Right hindlimb (tissue), 1 donor: ENCODE data around the gene KLF3.
A peak's percentile ranks its signal among the peaks of the same experiment; 100 is the strongest.

Experiments
- DNase-seq: peaks from one replicate; pipeline ENCODE4 v3.0.0-alpha.2; 2018

The KLF3 gene

DNA sequence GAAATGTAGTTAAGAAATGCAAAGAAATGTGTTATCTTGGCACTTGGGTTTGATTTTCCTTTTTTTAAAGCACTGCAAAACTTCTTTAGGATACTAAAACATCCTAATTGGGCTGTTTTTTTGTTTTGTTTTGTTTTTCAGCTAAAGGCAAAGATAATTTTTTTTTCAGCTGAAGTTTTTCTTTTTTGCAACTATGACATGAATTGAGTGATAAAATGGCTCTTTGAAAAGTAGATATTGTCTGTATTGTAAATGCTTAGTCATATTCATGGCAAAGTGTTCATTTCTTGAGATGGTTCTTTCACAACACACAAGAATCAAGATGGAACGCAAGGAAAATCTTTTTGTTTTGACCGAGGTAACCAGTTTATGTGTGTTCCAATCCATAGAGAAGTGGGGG lies 35.1 kb downstream of the KLF3 start:
- DNase-seq: no peak

DNA sequence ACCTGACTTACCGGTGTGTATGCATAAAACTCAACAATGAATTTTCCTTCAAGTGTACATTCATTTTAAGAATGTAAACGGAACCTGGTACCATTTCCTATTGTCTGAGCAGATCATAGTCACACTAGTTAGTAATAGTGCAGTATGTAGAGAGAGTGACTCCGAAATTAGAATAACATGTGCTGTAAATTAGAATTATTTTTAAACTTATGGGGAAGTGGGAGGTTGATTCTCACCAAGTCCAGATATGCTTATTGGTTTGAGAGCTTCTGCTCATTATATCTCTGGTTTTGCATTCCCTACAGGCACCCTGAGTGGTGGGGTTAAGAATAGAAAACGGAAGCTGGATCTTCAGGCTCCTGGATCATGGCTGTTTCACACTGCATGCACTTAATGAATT lies 39.6 kb downstream of the KLF3 start:
- no peak for DNase-seq

- no peak for DNase-seq
Observed at GRCh38 chr4:38704622-38705154, 40.7 kb downstream of the KLF3 start.

- DNase-seq: no peak
Observed at GRCh38 chr4:38706301-38706700, 42.3 kb downstream of the KLF3 start.

- no peak for DNase-seq
Observed at GRCh38 chr4:38710053-38710452, 46.1 kb downstream of the KLF3 start.

- no peak for DNase-seq
Observed at GRCh38 chr4:38711066-38711465, 47.1 kb downstream of the KLF3 start.

DNA sequence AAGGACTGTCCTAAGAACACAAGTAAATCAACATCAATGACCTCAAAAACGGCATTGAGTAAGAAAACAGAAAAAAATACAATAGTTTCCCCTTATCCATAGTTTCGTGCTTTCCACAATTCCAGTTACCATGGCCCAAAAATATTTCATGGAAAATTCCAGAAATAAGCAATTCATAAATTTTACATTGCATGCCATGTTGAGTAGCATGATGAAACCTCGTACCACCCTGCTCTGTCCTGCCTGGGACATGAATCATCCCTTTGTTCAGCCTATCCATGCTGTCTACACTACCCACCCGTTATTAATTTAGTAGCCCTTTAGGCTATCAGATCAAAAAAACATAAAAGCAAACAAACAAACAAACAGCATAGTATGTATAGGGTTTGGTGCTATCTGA lies 51.1 kb downstream of the KLF3 start:
- no peak for DNase-seq

- DNase-seq: no peak
Observed at GRCh38 chr4:38716256-38716655, 52.3 kb downstream of the KLF3 start.

DNA sequence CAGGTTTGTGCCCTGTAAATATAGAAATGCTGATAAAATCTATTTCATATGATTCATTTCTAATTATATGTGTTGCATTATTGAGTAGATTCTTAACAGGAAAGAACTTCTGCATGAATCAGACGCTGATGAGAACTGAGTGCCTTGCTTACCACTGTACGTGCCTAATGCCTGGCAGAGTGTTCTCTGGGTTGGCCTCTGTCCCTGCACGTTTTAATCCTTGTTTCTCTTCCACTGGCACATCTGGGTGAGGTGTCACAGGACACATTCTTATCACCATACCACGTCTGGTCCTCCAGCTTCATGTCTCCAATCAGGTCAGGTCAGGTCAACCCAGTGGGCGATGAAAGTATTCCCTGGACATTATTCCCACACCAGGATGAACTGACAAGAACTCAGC lies 53.6 kb downstream of the KLF3 start:
- no peak for DNase-seq

DNA sequence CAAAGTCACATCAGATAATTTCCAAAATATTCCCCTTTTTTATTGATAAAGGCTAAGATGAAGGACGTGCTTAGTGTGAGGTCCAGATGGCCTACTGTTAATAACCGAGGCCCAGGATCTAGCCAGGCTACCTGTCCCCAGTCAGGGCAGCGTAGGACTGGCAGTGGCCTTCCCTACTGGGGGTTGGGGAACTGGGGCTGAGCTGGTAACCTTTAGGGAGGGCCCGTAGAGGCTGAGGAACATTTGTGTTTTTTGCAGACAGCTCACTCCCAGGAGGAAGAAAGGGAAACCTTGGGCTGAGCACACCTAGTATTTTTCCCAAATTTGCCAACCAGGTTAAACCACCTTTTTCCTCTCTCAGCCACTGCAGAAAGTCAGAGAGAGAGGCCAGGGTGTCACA lies 59.1 kb downstream of the KLF3 start:
- DNase-seq: no peak

DNA sequence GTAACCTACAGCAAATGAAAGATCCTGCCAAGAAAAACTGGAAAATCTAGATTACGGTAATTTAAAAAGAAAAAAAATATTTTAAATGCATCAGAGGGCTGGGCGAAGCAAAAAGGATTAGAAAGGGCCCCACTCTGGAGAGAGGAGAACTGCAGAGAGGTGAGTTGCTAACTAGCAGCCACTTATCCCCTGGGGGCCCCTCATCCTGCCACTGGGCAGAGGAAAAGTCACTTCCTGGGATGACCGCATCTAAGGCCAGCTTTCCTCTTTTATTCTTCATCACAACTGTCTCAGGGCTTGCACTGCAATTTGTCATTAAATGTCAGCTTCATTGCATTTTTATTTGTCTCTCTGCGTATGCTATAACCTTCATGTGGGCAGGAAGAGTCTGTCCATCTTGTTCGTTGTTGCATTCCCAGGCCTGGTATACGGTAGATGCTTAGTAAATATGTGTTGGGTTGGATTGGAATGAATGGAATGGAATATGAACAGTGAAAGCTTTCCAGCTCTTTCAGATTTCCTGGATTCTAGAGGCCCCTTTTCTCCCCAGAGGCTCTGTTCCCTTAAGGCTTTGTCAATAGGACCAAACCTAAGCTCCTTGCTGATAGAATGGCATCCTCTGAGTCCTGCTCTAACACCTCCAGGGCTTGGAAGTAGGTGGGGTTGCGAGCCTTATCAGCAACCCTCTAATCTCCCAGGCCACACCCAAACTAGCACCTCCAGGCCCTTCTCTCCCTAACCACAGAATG lies 59.9 kb downstream of the KLF3 start:
- no peak for DNase-seq

GRCh38 chr4:38724475-38724808 lies 60.4 kb downstream of the KLF3 start:
- no peak for DNase-seq

DNA sequence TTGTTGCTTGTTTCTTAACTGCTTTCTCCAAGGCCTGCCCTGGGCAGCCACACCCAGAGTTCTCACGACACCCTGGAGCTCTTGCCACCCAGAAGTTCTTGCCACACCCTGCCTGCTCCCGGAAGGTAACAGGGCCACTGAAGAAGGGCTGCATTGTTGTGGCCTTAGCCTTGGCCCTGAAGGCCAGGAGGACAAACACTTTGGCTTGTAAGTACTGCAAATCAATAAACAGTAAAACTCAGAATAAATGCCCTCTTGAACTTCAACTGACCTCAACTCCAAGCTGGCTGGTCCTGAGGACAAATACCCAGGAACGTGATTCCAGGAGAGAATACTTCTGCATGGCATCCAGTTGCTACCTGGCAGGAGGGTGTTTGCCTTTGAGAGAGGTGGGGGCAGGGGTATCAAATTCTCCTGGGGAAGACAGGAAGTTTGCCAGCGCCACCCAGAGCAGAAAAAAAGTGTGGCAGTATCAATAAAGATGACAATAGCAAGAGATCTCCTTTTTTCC lies 64.7 kb downstream of the KLF3 start:
- DNase-seq: no peak

DNA sequence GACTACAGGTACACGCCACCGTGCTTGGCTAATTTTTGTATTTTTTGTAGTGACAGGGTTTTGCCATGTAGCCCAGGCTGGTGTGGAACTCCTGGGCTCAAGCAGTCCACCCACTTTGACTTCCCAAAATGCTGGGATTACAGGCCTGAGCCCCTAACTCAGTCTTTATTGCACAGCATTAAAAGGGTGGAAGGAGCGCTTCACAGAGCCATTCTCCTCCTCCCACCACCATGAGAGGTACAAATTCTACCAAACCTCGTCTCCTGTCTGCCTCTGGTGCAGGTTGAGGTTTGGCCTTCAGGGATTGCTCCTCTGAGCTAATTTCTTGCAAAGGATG lies 66.5 kb downstream of the KLF3 start:
- no peak for DNase-seq

DNA sequence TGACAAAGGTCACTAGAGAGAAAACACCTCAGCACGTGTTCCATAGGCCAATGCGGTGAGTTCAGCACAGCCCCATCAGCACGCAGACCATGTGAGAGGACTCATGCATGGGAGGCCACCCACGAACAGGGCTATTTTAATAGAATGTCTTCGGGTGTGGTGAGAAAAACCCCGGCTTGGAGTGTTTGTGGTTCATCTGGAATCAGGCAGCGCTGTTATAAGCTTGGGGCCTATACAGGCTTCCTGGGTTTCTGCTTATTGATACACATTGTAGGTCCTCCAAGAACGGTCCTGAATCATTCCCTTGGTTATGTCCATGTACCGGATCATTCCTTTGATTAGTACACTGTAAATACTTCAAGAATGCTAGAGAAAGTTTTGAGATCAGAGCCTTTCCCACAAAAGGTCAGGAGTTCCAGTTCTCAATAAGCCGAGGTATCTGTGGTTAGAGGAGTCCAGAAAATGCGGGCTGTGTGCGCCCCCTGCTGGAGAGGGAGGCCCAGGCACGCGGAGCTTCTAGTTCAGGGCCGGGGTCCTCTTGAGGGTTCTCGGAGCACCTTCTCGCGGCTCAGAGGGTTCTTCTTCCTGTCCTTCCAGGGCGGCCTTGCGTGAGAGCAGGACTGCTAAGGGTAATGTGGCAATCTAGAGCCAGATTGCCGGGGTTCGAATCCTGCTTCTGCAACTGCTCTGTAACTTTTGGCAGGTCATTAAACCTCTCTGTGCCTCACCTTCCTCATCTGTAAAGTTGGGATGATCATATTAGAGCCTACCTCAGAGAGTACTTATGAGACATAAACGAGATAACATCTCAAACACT lies 67.0 kb downstream of the KLF3 start:
- DNase-seq: peak; percentile 84

- DNase-seq: no peak
Observed at GRCh38 chr4:38733663-38734062, 69.7 kb downstream of the KLF3 start.

DNA sequence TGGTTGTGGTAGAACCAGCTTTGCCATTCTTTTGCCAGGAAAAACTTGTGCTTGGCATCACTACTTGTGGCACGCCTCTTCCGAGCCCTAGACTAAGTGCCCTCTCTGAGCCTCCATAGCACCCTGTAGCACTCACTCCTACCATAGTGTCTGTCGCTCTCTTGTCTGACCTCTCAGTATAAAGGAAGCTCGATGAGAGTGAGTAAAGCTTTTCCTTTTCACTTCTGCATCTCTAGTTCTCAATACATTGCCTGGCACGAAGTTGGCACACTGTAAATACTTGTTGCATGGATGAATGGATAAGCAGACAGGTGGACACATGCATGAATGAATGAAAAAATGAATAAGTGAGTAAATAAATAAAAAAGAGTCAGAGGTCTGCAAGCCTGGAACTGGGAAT lies 70.4 kb downstream of the KLF3 start:
- DNase-seq: no peak

DNA sequence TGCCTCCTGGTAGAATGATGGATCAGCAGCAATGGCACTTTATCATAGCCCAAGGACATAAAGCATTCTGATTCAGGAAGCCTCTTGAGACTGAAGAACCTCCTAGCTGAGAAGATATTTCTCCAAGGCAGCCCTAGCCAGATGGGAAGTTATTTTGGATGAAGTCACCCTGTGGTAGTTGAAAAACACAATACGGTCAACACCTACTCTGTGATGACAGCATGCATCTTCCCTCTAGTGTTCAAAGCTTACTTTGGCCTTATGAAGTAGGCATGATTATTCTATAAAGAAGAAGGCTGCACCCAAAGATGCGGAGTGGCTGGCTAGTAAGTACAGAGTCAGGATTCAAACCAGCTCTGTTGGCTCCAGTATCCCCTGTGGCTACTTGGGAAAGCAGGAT lies 70.9 kb downstream of the KLF3 start:
- no peak for DNase-seq

- DNase-seq: no peak
Observed at GRCh38 chr4:38735870-38736269, 71.9 kb downstream of the KLF3 start.

DNA sequence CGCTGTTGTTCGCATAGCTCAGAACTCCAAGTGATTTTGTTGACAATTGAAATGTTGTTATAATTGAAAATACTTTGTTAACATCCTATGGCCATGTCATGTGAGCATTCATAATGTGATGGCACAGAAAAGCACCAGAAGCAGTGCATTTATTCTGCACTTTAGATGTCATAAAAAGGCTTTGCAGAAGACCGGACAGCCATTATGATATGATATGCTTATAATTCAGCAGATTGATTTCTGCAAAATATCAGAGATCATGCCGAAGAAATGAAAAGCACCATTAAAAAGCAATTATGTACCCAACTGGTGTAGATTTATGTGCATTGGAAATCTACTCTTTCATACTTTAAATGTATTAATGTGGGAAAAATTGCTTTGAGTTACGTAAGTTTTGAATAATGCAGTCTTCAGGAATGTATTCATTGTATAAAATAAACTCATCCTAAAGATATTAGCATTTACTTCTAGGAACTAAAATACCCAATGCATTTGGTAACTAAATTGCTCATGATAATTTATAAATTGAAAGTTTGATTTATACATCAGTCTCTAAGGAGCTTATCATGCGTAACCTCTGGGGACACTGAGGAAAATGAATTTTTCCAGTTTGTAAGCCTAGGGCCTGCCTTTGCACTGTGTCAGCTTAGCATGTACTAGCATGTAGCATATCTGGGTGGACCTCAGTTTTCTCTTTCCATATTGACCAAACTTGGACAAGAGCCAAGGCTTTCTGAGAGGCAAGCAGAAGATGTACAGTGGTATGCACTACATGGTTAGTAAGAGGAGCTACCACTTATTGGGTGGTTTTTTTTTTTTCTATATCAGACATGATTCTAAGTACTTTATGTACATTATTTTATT lies 75.2 kb downstream of the KLF3 start:
- DNase-seq: no peak

- DNase-seq: no peak
Observed at GRCh38 chr4:38740303-38740702, 76.3 kb downstream of the KLF3 start.

DNA sequence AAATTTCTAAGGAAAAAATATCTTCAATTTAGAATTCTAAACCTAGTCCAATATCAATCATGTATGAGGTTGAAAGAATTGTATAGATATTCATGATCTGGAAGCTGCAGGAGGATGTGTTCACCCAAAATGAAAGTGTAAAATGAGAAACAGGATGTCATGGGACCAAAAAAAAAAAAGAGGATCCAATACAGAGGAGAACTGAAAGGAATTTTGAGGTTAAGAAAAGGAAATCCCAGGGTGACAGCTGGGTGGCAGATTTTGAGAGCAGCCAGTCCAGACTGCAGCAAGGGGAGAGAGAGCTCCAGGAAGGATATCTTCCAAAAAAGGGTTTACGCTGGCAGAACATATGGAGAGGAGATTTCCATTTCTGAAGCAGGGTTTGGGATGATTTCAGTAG lies 79.9 kb downstream of the KLF3 start:
- DNase-seq: no peak

DNA sequence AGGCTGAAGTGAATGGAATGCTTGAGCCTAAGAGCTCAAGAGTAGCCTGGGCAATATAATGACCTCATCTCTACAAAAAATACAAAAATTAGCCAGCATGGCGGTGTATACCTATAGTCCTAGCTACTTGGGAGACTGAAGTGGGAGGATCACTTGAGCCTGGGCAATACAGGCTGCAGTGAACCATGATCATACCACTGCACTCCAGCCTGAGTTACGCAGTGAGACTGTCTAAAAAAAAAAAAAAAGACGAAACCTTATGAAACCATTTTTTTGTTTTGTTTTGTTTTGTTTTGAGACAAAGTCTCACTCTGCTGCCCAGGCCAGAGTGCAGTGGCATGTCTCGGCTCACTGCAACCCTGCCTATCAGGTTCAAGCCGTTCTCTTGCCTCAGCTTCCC lies 81.9 kb downstream of the KLF3 start:
- no peak for DNase-seq
